WERI-Rb-1 (cell line): ENCODE data around the gene CTSK.

Experiments
- DNase-seq: peaks from one replicate; pipeline ENCODE4 v3.0.0-alpha.2; 2020
- H3K27ac ChIP-seq: fragments of 250-450 bp; sonication (Bioruptor Pico); 2 replicates; pipeline ENCODE4 v1.5.1; 2020; ENCODE audit warnings: mild to moderate bottlenecking, moderate library complexity
- H3K27me3 ChIP-seq: fragments of 250-450 bp; sonication (Bioruptor Pico); 2 replicates; pipeline ENCODE4 v1.5.1; 2021; ENCODE audit warnings: mild to moderate bottlenecking, low read depth, moderate library complexity; ENCODE audit not compliant: insufficient read depth, severe bottlenecking
- H3K36me3 ChIP-seq: fragments of 250-450 bp; sonication (Bioruptor Pico); 2 replicates; pipeline ENCODE4 v1.5.1; 2020; ENCODE audit warnings: mild to moderate bottlenecking, moderate library complexity
- H3K4me3 ChIP-seq: 2 replicates; pipeline ENCODE4 v1.5.1; 2011; ENCODE audit warnings: low read depth, mild to moderate bottlenecking, control low read depth, low read length
- H3K9me3 ChIP-seq: fragments of 250-450 bp; sonication (Bioruptor Pico); 2 replicates; pipeline ENCODE4 v1.5.1; 2021; ENCODE audit warnings: mild to moderate bottlenecking, moderate library complexity; ENCODE audit not compliant: severe bottlenecking
- CTCF ChIP-seq: IDR thresholded peaks from 2 replicates; pipeline ENCODE4 v1.5.1; 2011; ENCODE audit warnings: low read depth, mild to moderate bottlenecking, control low read depth, inconsistent platforms, low read length

Gene CTSK

GRCh38 chr1:150808846-150809245 is 786 bp upstream of the CTSK start:
- H3K27me3 ChIP-seq: no peaks in the 10 kb centered on the region
- DNase-seq: no peak
- no peak overlapping the region for H3K27ac ChIP-seq
- H3K9me3 ChIP-seq: no peaks in the 10 kb centered on the region
- H3K36me3 ChIP-seq: peaks cover 33% of the 10 kb centered on the region
- no peak overlapping the region for H3K4me3 ChIP-seq
- TF ChIP-seq CTCF: no peak

- Histone ChIP-seq H3K36me3 (peaks cover 19% of the 10 kb centered on the region), H3K27me3 (no peaks in the 10 kb centered on the region), H3K4me3 (no peak overlapping the region), H3K27ac (no peak overlapping the region), H3K9me3 (no peaks in the 10 kb centered on the region)
- TF ChIP-seq CTCF: no peak
- DNase-seq: no peak
Measured at GRCh38 chr1:150807249-150808023, 624 bp downstream of the CTSK start.

- no peaks in the 10 kb centered on the region for H3K27me3 ChIP-seq
- no peak overlapping the region for H3K27ac ChIP-seq
- H3K4me3 ChIP-seq: no peak overlapping the region
- no peak for DNase-seq
- no peaks in the 10 kb centered on the region for H3K9me3 ChIP-seq
- no peak for TF ChIP-seq CTCF
- peaks cover 3% of the 10 kb centered on the region for H3K36me3 ChIP-seq
Measured at GRCh38 chr1:150805899-150806298, 2.2 kb downstream of the CTSK start.

- no peak for TF ChIP-seq CTCF
- DNase-seq: no peak
- no peak overlapping the region for H3K27ac ChIP-seq
Measured at GRCh38 chr1:150804671-150805070, 3.4 kb downstream of the CTSK start.

GRCh38 chr1:150799089-150799488 is 9.0 kb downstream of the CTSK start:
- Histone ChIP-seq H3K27ac (no peak overlapping the region), H3K36me3 (no peaks in the 10 kb centered on the region), H3K27me3 (no peaks in the 10 kb centered on the region), H3K9me3 (no peaks in the 10 kb centered on the region), H3K4me3 (no peak overlapping the region)
- TF ChIP-seq CTCF: no peak
- DNase-seq: no peak

More at GRCh38 chr1:150804671-150805070, 3.4 kb downstream of the CTSK start:
- Histone ChIP-seq H3K27me3 (no peaks in the 10 kb centered on the region), H3K9me3 (no peaks in the 10 kb centered on the region), H3K36me3 (no peaks in the 10 kb centered on the region; the same call in 1 of the 2 replicates), H3K4me3 (no peak overlapping the region)

GRCh38 chr1:150798525-150798924 is 9.5 kb downstream of the CTSK start:
- Histone ChIP-seq H3K4me3 (no peak overlapping the region), H3K27me3 (no peaks in the 10 kb centered on the region), H3K36me3 (no peaks in the 10 kb centered on the region), H3K27ac (no peak overlapping the region), H3K9me3 (no peaks in the 10 kb centered on the region)
- no peak for TF ChIP-seq CTCF
- DNase-seq: peak; percentile 30
